Dermis lymphatic vessel endothelial cell (primary cell): ENCODE data around the gene FIZ1. TPM values are rescaled to one million over a fixed set of nuclear protein-coding genes. Genes with fewer than 3 reads are reported as not detected.

Experiments used
- total RNA-seq: library from RNA; depleted of rRNA; stranded (reverse); fragments of >200 nt; gene quantifications from 2 replicates; pipeline ENCODE4 v1.2.1, GENCODE V29; 2014

The FIZ1 gene
- 2.2 and 2.7 TPM in 2 replicates for total RNA-seq

GRCh38 chr19:55599468-55599841, at the start of gene FIZ1:
FIZ1 (minus strand) TSS chr19:55599517; CDS start chr19:55597865, 1,652 bp downstream.

GRCh38 chr19:55647732-55648584, 48.6 kb upstream of the FIZ1 start, which contains the start of gene CCDC106:
CCDC106 (plus strand) TSS chr19:55648212; CDS start chr19:55649047, 835 bp downstream.

GRCh38 chr19:55643003-55643886, 43.9 kb upstream of the FIZ1 start, which contains the start of gene ZNF581:
ZNF581 (plus strand) TSS chr19:55643649; CDS start chr19:55644572, 923 bp downstream.

GRCh38 chr19:55640577-55641425, 41.5 kb upstream of the FIZ1 start, which contains the start of gene ZNF580:
ZNF580 (plus strand) TSS chr19:55641002; CDS start chr19:55642509, 1,507 bp downstream.

GRCh38 chr19:55624109-55625003, 25.0 kb upstream of the FIZ1 start, which contains the start of gene ZNF784:
ZNF784 (minus strand) TSS chr19:55624566; CDS start chr19:55624561, 5 bp downstream.

GRCh38 chr19:55605637-55606470, 6.5 kb upstream of the FIZ1 start, which contains the start of gene ZNF865:
ZNF865 (plus strand) TSS chr19:55605647; CDS start chr19:55613619, 7,972 bp downstream.

GRCh38 chr19:55599842-55600661, 735 bp upstream of the FIZ1 start, which contains the start of gene ZNF524:
ZNF524 (plus strand) TSS chr19:55600288; CDS start chr19:55602113, 1,825 bp downstream.

GRCh38 chr19:55580628-55581144, 18.6 kb downstream of the FIZ1 start, which contains the start of gene ZNF579:
ZNF579 (minus strand) TSS chr19:55580848; CDS start chr19:55579639, 1,209 bp downstream.

GRCh38 chr19:55545443-55545842, 53.9 kb downstream of the FIZ1 start, which contains the start of gene SBK3:
SBK3 (minus strand) TSS chr19:55545543; CDS start chr19:55545543, 0 bp downstream.

Other genes starting within 250 kb of the FIZ1 start
- gene COX6B2, start 244.8 kb downstream of the FIZ1 start, total RNA-seq = not detected in 2 replicates
- not detected in 2 replicates for gene GARIN5B, start 236.3 kb downstream of the FIZ1 start, total RNA-seq
- 0.33 TPM in 1 of 2 replicates, not detected in the other for gene IL11, start 229.1 kb downstream of the FIZ1 start, total RNA-seq
- not detected in 2 replicates for gene TMEM190, start 222.7 kb downstream of the FIZ1 start, total RNA-seq
- 0.17 and 0.22 TPM in 2 replicates for gene TMEM238, start 215.2 kb downstream of the FIZ1 start, total RNA-seq
- gene RPL28, start 213.6 kb downstream of the FIZ1 start, total RNA-seq = 177 and 193 TPM in 2 replicates
- 23.0 and 32.1 TPM in 2 replicates for gene UBE2S, start 191.7 kb downstream of the FIZ1 start, total RNA-seq
- not detected in 2 replicates for gene SHISA7, start 156.2 kb downstream of the FIZ1 start, total RNA-seq
- 55.3 and 66.8 TPM in 2 replicates for gene ISOC2, start 137.9 kb downstream of the FIZ1 start, total RNA-seq
- not detected in 2 replicates for gene C19orf85, start 134.8 kb downstream of the FIZ1 start, total RNA-seq
- gene ZNF628, start 122.9 kb downstream of the FIZ1 start, total RNA-seq = 0.43 and 0.76 TPM in 2 replicates
- gene NAT14, start 114.3 kb downstream of the FIZ1 start, total RNA-seq = 7.9 and 8.8 TPM in 2 replicates
- under 0.01 TPM in 2 replicates for gene SSC5D, start 111.1 kb downstream of the FIZ1 start, total RNA-seq
- gene SBK2, start 62.4 kb downstream of the FIZ1 start, total RNA-seq = not detected in 2 replicates
- 0.22 and 0.26 TPM in 2 replicates for gene SBK3, start 54.0 kb downstream of the FIZ1 start, total RNA-seq
- 1.8 and 2.4 TPM in 2 replicates for gene ZNF579, start 18.7 kb downstream of the FIZ1 start, total RNA-seq
- gene ZNF524, start 771 bp upstream of the FIZ1 start, total RNA-seq = 7.9 and 11.4 TPM in 2 replicates
- gene ZNF865, start 6.1 kb upstream of the FIZ1 start, total RNA-seq = 0.54 and 0.60 TPM in 2 replicates
- 4.4 and 4.5 TPM in 2 replicates for gene ZNF784, start 25.0 kb upstream of the FIZ1 start, total RNA-seq
- 1.5 and 2.1 TPM in 2 replicates for gene ZNF580, start 41.5 kb upstream of the FIZ1 start, total RNA-seq
- 21.8 and 23.7 TPM in 2 replicates for gene ZNF581, start 44.1 kb upstream of the FIZ1 start, total RNA-seq
- 5.5 and 7.9 TPM in 2 replicates for gene CCDC106, start 48.7 kb upstream of the FIZ1 start, total RNA-seq
- gene U2AF2, start 55.5 kb upstream of the FIZ1 start, total RNA-seq = 60.8 and 71.1 TPM in 2 replicates
- 36.2 and 57.0 TPM in 2 replicates for gene EPN1, start 75.7 kb upstream of the FIZ1 start, total RNA-seq
- not detected in 2 replicates for gene NLRP9, start 138.9 kb upstream of the FIZ1 start, total RNA-seq
- 0.87 TPM in 1 of 2 replicates, not detected in the other for gene RFPL4A, start 159.6 kb upstream of the FIZ1 start, total RNA-seq
- not detected in 2 replicates for gene RFPL4AL1, start 169.6 kb upstream of the FIZ1 start, total RNA-seq
- under 0.01 and 0.11 TPM in 2 replicates for gene NLRP11, start 232.5 kb upstream of the FIZ1 start, total RNA-seq
- gene NLRP4, start 237.0 kb upstream of the FIZ1 start, total RNA-seq = not detected in 2 replicates